ENCODE measurements around the gene MTA1.

Gene MTA1

DNA sequence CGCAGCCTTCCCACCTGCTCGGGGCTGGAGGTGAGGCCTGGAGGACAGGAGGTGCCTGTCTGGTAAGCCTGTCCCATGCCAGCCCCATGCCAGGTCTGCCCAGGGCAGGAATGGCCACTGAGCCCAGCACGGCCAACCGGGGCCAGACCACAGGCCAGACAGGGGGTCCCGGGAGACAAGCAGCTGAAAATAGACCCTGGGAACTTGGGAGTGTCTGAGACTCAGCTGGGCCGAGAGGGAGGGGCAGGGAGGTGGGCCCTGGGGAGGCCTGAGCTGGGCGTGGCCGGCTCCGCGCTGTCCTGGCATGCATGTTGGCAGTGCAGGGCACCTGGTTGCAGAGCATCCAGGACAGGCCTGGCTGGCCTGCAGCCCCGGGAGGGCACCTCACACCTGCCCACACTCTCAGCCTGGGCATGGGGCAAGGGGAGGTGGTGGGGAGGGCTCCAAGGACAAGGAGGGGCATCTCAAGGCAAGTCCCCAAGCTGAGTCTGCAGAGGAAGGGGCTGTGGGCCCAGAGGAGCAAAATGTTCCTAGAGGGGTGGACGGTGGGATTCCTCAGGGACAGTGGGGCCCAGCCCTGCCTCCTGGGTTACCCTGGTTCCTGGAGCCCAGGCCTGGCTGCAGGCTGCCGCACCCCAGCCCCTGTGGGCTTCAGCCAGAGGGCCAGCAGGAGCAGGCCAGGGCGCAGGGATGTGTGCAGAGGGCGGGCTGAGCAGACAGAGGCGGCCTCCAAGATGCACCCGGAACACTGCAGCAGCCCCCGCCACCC, 63.9 kb downstream of the MTA1 start:
- Histone ChIP-seq H3K4me3 (replicated peaks; ENCODE audit: insufficient read depth, low read length) (no peak overlapping the region), H3K27me3 (ENCODE audit: insufficient read depth, poor library complexity, severe bottlenecking) (peaks cover 24% of the 10 kb centered on the region), H3K27ac (replicated peaks) (no peak overlapping the region)
- TF ChIP-seq SPI1 (IDR thresholded peaks at IDR 0.05; ENCODE audit: borderline replicate concordance, low read depth) (no peak), POLR2AphosphoS5 (IDR thresholded peaks at IDR 0.05; ENCODE audit: low read depth) (no peak), GABPA (IDR thresholded peaks at IDR 0.05; ENCODE audit: low read depth) (no peak)
- TF ChIP-seq, protein P1, sequence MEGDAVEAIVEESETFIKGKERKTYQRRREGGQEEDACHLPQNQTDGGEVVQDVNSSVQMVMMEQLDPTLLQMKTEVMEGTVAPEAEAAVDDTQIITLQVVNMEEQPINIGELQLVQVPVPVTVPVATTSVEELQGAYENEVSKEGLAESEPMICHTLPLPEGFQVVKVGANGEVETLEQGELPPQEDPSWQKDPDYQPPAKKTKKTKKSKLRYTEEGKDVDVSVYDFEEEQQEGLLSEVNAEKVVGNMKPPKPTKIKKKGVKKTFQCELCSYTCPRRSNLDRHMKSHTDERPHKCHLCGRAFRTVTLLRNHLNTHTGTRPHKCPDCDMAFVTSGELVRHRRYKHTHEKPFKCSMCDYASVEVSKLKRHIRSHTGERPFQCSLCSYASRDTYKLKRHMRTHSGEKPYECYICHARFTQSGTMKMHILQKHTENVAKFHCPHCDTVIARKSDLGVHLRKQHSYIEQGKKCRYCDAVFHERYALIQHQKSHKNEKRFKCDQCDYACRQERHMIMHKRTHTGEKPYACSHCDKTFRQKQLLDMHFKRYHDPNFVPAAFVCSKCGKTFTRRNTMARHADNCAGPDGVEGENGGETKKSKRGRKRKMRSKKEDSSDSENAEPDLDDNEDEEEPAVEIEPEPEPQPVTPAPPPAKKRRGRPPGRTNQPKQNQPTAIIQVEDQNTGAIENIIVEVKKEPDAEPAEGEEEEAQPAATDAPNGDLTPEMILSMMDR (IDR thresholded peaks at IDR 0.05; ENCODE audit: insufficient read depth, low read length) = no peak
- TF ChIP-seq, protein P2, sequence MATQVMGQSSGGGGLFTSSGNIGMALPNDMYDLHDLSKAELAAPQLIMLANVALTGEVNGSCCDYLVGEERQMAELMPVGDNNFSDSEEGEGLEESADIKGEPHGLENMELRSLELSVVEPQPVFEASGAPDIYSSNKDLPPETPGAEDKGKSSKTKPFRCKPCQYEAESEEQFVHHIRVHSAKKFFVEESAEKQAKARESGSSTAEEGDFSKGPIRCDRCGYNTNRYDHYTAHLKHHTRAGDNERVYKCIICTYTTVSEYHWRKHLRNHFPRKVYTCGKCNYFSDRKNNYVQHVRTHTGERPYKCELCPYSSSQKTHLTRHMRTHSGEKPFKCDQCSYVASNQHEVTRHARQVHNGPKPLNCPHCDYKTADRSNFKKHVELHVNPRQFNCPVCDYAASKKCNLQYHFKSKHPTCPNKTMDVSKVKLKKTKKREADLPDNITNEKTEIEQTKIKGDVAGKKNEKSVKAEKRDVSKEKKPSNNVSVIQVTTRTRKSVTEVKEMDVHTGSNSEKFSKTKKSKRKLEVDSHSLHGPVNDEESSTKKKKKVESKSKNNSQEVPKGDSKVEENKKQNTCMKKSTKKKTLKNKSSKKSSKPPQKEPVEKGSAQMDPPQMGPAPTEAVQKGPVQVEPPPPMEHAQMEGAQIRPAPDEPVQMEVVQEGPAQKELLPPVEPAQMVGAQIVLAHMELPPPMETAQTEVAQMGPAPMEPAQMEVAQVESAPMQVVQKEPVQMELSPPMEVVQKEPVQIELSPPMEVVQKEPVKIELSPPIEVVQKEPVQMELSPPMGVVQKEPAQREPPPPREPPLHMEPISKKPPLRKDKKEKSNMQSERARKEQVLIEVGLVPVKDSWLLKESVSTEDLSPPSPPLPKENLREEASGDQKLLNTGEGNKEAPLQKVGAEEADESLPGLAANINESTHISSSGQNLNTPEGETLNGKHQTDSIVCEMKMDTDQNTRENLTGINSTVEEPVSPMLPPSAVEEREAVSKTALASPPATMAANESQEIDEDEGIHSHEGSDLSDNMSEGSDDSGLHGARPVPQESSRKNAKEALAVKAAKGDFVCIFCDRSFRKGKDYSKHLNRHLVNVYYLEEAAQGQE (IDR thresholded peaks at IDR 0.05; ENCODE audit: insufficient replicate concordance, low read depth) = no peak
- no peak for DNase-seq (ENCODE audit: low read depth in 1 of 2, low spot score in 1 of 2)

GRCh38 chr14:105484069-105484996, 64.7 kb downstream of the MTA1 start:
- TF ChIP-seq GABPA (IDR thresholded peaks at IDR 0.05; ENCODE audit: low read depth) = no peak
- TF ChIP-seq SPI1 (IDR thresholded peaks at IDR 0.05; ENCODE audit: borderline replicate concordance, low read depth) = no peak
- TF ChIP-seq, protein P1 (IDR thresholded peaks at IDR 0.05; ENCODE audit: insufficient read depth, low read length) = no peak
- TF ChIP-seq POLR2AphosphoS5 (IDR thresholded peaks at IDR 0.05; ENCODE audit: low read depth) = no peak
- peaks cover 23% of the 10 kb centered on the region for H3K27me3 ChIP-seq (ENCODE audit: insufficient read depth, poor library complexity, severe bottlenecking)
- no peak for DNase-seq (ENCODE audit: low read depth in 1 of 2, low spot score in 1 of 2)
- no peak overlapping the region for H3K27ac ChIP-seq (replicated peaks)
- H3K4me3 ChIP-seq (replicated peaks; ENCODE audit: insufficient read depth, low read length) = no peak overlapping the region

DNA sequence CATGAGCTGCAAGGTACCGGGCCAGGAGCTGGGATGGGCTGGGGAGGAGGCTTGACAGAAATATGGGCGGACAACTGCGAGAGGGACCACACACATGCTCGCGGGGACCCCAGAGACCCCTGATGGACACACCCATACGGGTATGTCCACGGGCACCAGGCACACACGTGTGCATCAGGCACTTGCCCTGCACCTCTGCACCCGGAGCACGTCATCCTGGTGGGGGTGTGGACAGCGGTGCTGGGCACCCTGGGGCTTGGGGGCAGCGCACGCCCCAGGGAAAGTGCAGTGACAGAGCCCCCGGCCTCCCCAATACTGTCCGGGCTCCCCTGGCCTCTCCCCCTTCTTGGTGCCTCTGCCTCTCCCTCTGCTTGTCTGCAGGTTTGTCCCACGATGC, 65.4 kb downstream of the MTA1 start:
- Histone ChIP-seq H3K27me3 (ENCODE audit: insufficient read depth, poor library complexity, severe bottlenecking) (peaks cover 16% of the 10 kb centered on the region), H3K27ac (replicated peaks) (no peak overlapping the region), H3K4me3 (replicated peaks; ENCODE audit: insufficient read depth, low read length) (no peak overlapping the region)
- DNase-seq (ENCODE audit: low read depth in 1 of 2, low spot score in 1 of 2) = no peak
- TF ChIP-seq, protein P2 (IDR thresholded peaks at IDR 0.05; ENCODE audit: insufficient replicate concordance, low read depth) = no peak
- TF ChIP-seq SPI1 (IDR thresholded peaks at IDR 0.05; ENCODE audit: borderline replicate concordance, low read depth) = no peak

DNA sequence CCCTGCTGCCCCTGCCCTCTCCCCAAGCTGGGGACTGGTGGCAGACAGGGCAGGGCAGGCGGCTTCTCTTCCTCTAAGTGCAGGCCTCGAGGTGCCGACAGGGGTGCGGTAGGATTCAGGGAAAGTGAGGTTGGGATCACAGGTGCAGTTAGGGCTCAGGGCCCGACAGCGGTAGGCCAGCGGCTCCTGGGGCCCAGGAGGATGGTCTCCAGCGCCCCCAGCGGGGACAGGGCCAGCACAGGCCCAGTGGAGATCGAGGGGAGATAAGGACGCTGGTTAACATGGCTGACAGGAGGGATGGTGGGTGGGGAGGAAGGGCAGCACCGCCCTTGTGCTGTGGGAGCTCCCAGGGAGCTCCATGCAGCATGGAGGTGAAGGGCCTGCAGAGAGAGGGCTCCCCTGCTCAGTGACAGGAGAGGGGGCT, 66.1 kb downstream of the MTA1 start:
- TF ChIP-seq POLR2AphosphoS5 (IDR thresholded peaks at IDR 0.05; ENCODE audit: low read depth) (no peak), GABPA (IDR thresholded peaks at IDR 0.05; ENCODE audit: low read depth) (no peak), SPI1 (IDR thresholded peaks at IDR 0.05; ENCODE audit: borderline replicate concordance, low read depth) (no peak)
- TF ChIP-seq, protein P1 (IDR thresholded peaks at IDR 0.05; ENCODE audit: insufficient read depth, low read length) = peak; percentile 17
- TF ChIP-seq, protein P2 (IDR thresholded peaks at IDR 0.05; ENCODE audit: insufficient replicate concordance, low read depth) = no peak
- peak in 1 of 2 experiments; percentile 25 for DNase-seq (ENCODE audit: low read depth in 1 of 2, low spot score in 1 of 2)
- Histone ChIP-seq H3K27me3 (ENCODE audit: insufficient read depth, poor library complexity, severe bottlenecking) (peaks cover 16% of the 10 kb centered on the region), H3K27ac (replicated peaks) (no peak overlapping the region), H3K4me3 (replicated peaks; ENCODE audit: insufficient read depth, low read length) (no peak overlapping the region)

Data from HL-60 (cell line).